Measurements from ENCODE around the gene CASP1. TPM values are rescaled to one million over a fixed set of nuclear protein-coding genes. Genes with fewer than 3 reads are reported as not detected.

CASP1 gene
- total RNA-seq, 1 donor from 2014 or later: 55.5 TPM

- intact Hi-C loops (cut with micrococcal nuclease): no loop called here
These were observed 39.9 kb downstream of the CASP1 start for GRCh38 chr11:104995001-104995408.

GRCh38 chr11:104992781-104993180, 42.2 kb downstream of the CASP1 start:
- intact Hi-C loops (cut with micrococcal nuclease): no loop called here

GRCh38 chr11:104991994-104992393, 43.0 kb downstream of the CASP1 start:
- intact Hi-C loops (cut with micrococcal nuclease): no loop called here

- intact Hi-C loops (cut with micrococcal nuclease): no loop called here
These were observed 50.1 kb downstream of the CASP1 start for GRCh38 chr11:104984808-104985207.

GRCh38 chr11:104979839-104980238, 55.1 kb downstream of the CASP1 start:
- intact Hi-C loops (cut with micrococcal nuclease): no loop called here

Other genes with a start within 250 kb of the CASP1 start
- not detected in 2 replicates for gene CASP12, start 136.7 kb downstream of the CASP1 start, total RNA-seq
- gene CASP4, start 66.6 kb downstream of the CASP1 start, total RNA-seq: 83.3 and 91.9 TPM in 2 replicates
- gene CASP5, start 12.0 kb downstream of the CASP1 start, total RNA-seq: not detected in 2 replicates
- gene CARD16, start 10.2 kb upstream of the CASP1 start, total RNA-seq: 61.6 and 65.3 TPM in 2 replicates
- gene CARD18, start 104.6 kb upstream of the CASP1 start, total RNA-seq: not detected in 2 replicates

All from T-helper 2 cell treated with Interferon-gamma antibody and Interleukin-4, amounts not matched to agents 100 ng/mL and 5 ng/mL, for 36 hours (primary cell).